ENCODE results near the gene JAGN1.
"Not testable (repeated sequence)": the region's sequence is repeated elsewhere in the genome, so short reads cannot be mapped to it uniquely, and the experiment has no call there.

JAGN1 gene

DNA sequence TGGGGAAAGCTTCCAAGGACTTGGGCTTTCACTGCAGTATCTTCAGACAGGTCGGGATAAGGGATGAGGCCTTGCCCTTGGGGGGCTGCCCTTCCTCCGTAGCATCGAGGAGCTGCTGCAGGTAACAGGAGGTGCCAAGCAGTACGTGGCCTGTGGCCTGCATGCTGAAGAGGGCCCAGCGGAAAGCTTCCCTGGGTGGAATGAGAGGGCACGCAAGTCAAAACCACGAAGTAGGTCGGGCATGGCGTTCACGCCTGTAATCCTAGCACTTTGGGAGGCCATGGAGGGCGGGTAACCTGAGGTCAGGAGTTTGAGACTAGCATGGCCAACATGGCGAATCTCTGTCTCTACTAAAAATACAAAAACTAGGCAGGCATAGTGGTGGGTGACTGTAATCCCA, 23.3 kb upstream of the JAGN1 start:
- no peak for DNase-seq (ENCODE audit: low spot score)

DNA sequence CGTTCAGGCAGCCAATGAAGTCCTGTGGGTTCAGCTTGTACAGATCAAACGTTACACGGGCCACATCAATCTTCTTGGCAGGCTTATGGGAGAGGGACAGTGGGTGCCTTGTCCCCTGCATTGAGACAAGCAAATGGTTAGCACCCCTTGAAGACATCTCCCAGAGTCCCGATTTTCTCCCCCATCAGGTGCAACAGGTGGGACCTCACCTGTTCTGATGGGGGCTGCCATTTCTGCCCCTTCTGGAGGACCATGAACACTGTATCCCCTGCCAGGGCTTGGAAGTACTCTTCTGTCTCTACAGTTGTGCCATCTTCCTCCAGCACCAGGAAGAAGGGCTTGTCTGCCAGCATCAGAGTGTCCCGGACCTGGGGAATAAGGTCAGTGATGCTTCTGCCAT, 20.5 kb upstream of the JAGN1 start:
- no peak for DNase-seq (ENCODE audit: low spot score)

DNA sequence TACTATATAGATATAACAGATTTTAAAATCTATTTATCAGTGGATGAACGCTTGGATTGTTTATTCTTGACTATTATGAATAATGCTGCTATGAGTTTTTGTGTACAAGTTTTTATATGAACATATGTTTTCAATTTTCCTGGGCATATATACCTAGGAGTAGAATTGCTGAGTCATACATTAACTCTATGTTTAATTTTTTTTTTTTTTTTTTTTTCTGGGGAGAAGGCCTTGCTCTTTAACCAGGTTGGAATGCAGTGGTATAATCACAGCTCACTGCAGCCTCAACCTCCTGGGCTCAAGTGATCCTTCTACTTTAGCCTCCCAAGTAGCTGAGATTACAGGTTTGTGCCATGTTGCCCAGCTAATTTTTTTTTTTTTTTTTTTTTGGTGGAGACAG, 19.4 kb upstream of the JAGN1 start:
- DNase-seq (ENCODE audit: low spot score): no peak

DNA sequence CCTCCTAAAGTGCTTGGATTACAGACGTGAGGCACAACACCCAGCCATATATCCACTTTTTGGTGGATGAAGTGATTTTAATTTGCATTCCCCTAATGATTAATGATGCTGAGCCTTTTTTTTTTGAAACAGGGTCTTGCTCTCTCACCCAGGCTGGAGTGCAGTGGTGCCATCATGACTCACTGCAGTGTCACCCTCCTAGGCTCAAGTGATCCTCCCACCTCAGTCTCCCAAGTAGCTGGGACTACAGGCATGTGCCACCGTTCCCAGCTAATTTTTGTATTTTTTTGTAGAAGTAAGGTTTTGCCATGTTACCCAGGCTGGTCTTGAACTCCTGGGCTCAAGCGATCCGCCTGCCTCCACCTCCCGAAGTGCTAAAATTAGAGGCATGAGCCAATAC, 18.3 kb upstream of the JAGN1 start:
- not testable (repeated sequence) for DNase-seq (ENCODE audit: low spot score)

DNA sequence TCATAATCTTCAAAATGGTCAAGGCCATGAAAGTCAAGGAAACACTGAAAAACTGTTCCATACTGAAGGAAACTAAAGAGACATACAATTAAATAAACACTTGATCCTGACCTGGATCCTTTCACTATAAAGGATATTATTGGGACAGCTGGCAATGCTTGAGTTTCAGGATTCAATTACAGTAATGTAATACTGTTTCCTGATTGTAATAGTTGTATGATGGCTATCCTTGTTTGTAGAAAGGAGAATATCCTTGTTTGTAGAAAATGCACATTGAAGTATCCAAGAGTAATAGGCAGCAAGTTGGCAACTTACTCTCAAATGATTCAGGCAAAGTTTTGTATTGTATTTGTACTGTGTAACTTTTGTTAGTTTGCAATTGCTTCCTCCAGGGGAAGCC, 15.0 kb upstream of the JAGN1 start:
- no peak for DNase-seq (ENCODE audit: low spot score)

DNA sequence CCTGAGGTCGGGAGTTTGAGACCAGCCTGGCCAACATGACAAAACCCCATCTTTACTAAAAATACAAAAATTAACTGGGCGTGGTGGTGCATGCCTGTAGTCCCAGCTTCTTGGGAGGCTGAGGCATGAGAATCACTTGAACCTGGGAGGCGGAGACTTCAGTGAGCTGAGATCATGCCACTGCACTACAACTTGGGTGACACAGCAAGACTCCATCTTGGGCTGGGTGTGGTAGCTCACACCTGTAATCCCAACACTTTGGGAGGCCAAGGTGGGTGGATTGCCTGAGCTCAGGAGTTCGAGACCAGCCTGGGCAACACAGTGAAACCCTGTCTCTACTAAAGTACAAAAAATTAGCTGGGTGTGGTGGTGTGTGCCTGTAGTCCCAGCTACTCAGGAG, 14.2 kb upstream of the JAGN1 start:
- not testable (repeated sequence) for DNase-seq (ENCODE audit: low spot score)

DNA sequence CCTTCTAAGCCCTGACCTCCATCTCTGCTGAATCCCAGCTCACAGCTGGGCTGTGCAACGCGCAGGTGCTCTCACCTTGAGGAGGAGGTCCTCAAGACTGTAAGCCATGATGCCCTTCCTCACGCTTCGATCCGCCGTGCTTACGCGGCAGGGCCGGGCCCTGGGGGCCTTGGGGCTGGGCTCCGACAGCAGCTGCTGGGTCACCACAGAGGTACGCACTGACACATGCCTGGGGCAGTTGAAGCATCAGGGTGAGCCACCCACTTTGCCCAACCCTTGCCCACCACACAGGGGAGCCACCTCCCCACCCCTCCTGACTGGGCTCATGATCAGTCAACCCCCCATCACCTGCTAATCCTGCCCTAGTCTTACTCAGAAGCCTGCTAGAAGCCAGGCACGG, 13.4 kb upstream of the JAGN1 start:
- DNase-seq (ENCODE audit: low spot score): no peak

DNA sequence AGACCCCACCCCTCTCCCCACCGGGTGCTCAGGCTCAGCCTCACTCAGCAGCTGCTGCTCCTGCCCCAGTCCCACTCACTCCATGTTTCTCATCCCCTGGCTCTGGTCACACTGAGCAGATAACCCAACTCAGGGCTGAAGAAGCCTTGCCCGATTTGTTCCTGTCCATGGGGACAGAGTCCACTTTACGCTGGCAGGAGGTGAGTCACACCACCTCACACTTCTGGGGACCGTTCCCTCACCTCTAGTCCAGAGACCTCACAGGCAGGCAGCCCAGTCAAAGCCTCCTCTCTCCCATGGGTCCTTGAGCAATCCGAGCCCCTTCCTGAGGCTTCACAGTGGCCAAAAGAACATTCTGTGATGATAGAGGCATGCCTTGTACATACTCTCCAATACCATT, 11.7 kb upstream of the JAGN1 start:
- DNase-seq (ENCODE audit: low spot score): peak; percentile 82

DNA sequence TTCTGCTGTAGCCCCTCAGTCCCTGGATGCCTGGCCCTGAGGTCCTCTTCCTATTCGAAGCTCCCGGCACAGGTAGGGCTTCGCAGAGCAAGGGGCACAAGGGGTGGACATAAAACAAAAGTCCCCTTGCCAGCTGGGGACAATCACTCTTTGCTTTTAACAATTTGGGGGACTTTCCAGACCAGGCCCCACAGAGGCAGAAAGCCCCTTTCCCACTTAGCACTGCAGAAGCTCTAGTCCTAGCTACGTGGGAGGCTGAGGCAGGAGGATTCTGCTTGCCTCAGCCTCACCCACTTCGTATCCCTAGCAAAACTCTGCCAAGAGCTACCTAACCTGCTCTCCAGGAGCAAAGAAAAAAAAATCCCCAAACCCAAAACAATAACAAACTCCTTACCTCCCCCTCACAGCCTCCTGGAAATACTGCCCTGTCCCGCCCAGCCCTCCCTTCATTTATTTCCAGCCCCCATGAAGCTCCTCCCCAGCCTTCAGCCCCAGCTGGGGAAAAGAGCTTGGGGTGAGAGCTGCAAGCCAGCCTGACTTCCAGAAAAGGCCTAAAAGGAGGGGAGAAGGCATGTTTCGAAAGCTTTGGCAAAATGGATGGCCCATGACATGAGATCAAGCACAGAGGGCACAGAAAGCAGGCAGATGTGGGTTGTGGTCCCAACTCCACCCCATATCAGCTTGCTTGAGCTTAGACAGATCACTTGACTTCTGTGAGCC, 10.4 kb upstream of the JAGN1 start, which contains the start of gene CIDEC:
Gene CIDEC, minus strand, starts transcription at position 424 of the 720 bp plus-strand sequence. CDS start 1,767 bp downstream, outside the sequence.
- DNase-seq (ENCODE audit: low spot score): no peak

DNA sequence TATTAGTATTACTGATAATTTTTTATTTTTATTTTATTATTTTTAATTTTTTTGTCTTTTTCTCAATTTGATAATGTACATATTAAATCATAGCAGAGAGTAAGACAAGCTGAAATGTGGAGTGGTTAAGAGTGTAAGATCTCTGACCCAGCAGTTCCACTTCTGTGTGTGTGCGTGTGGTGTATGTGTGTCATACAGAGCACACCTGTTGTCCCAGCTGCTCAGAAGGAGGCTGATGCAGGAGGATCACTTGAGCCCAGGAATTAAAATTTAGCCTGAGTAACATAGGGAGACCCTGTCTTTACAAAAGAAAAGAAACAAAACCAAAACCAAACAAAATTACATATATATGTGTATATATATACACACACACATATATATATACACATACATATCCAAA, 9.0 kb upstream of the JAGN1 start:
- no peak for DNase-seq (ENCODE audit: low spot score)

DNA sequence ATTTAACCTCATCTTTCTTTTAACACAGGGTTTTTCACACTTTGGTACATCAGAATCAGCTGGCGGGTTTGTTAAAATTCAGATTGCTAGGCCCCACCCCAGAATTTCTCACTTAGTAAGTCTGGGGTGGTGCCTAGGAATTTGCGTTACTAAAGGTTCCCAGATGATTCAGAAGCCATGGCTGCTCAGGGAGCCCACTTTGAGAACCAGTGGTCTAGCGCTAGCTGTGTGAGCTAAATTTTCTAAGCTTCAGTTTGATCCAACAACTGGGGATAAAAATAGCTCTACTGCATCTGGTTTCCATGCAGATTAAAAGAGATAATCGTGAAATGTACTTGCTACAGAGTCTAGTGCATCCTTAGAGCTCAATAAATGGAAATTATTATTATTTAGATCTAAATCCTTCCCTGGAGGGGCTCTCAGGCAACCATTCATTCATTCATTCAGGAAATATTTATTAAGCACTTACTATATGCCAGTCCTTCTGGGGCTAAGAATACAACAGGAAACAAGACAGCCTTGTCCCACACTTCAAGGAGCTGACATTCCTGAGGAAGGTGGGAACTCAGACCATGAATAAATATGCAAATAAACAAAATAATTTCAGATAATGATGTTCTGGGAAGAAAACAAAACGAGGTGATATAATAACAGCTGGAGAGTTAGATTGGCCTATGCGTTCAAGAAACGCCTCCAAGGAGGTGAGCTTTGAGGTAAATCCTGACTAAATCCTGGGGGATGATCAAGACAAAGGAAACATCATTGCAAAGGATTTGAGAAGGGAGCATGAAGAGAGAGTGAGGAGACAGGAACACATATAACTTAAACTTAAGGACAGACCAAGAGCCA, 6.5 kb upstream of the JAGN1 start:
- no peak for DNase-seq (ENCODE audit: low spot score)

DNA sequence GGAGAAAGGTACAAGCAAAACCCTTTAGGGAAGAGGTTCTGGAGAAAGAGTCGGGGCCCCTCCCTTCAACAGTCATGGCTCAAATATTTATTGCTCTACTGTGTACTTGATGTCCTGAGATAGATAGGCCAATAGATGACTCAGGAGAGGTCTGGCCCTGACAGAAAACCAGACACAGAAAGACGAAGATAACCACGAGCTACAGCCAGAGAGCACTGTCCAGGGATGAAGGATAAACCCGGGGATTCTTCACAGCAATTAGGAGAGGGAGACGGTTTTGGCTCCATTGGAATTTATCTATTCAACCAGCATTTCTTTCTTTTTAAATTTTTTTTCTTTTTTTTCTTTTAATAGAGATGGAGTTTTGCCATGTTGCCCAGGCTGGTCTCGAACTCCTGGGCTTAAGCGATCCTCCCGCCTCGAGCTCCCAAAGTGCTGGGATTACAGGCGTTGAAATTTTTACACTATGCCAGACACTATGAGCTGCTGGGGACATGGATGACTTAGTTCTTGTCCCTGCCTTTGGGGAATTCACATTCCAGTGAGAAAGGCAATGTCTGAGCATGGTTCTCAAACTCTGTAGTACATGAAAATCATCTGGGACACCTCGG, 5.8 kb upstream of the JAGN1 start:
- DNase-seq (ENCODE audit: low spot score): peak; percentile 81

DNA sequence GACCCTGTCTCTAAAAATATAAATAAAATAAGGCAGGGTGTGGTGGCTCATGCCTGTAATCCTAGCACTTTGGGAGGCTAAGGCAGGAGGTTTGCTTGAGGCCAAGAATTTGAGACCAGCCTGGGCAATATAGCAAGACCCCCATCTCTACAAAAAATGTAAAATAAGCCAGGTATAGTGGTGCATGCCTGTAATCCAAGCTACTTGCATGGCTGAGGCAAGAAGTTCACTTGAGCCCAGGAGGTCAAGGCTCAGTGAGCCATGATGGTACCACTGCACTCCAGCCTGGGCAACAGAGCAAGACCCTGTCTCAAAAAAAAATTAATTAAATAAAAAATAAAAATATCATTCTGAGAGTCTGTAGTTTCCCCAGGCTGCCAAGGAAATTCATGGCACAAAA, 4.1 kb upstream of the JAGN1 start:
- no peak for DNase-seq (ENCODE audit: low spot score)

DNA sequence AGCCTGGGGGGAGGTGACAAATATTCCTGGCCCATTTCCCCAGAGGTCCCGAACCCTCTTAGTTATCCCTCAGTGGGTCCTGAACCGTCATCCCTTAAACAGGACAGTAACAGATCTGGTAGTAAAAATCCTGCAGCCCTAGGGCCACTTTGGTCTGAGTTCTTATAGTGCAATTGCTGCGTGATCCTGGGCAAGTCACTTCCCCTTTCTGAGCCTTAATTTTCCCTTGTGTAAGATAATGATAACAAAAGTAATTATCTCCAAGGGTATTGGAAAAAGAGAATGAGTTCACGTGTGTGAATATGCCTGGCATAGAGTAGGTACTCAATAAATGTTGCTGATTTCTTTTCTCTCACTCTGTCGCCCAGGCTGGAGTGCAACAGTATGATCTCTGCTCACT, 2.9 kb upstream of the JAGN1 start:
- no peak for DNase-seq (ENCODE audit: low spot score)

DNA sequence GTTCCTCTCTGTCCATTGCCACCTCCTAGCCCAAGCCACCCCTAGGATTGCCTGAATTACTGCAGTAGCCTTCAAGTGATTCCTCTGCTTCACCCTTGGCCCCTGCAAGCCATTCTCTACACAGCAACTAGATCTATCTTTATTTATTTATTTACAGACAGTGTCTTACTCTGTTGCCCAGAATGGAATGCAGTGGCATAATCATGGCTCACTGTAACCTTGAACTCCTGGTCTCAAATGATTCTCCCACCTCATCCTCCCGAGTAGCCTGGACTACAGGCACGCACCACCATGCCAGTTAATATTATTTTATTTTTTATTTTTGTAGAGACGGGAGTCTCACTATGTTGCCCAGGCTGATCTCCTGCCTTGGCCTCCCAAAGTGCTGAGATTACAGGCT, 1.9 kb upstream of the JAGN1 start:
- no peak for DNase-seq (ENCODE audit: low spot score)

DNA sequence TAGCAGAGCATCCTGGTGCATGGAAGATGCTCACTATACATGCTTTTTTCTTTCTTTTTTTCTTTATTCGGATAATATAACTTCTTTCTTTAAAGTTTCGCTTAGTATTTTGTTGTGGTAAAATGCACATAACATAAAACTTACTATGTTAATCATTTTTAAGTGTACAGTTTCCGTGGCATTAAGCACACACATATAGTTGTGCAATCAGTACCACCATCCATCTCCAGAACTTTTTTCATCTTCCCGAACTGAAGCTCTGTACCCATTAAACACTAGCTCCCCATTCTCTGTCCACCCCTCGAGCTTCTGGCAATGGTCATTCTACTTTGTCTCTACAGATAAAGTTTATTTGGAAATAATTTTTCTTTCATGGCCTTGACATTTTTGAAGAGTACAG, 1.0 kb upstream of the JAGN1 start:
- DNase-seq (ENCODE audit: low spot score): no peak

DNA sequence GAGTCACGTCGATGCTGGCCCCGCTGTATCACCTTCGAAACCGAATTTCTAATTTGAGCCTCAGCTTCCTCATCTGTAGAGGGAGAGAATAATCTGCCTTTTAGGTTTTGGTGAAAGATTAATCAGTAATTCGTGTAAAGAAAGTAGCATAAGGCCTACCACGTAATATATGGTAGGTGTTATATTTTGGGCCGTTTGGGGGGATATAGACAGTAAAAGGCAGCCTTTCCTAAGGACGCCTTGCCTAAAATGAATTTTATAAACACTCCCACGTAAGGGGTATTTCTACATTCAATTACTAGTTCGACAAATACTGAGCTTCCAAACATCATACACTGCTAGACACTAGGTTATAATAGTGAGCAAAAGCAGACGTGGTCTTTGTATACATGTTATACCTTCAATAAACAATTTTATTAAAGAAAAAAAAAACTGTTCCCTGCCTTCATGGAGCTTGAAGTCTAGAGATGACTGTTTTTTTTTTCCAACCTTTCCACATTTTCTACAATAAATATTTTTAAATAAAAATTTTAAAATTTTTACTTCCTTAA, 737 bp downstream of the JAGN1 start:
- no peak for DNase-seq (ENCODE audit: low spot score)

DNA sequence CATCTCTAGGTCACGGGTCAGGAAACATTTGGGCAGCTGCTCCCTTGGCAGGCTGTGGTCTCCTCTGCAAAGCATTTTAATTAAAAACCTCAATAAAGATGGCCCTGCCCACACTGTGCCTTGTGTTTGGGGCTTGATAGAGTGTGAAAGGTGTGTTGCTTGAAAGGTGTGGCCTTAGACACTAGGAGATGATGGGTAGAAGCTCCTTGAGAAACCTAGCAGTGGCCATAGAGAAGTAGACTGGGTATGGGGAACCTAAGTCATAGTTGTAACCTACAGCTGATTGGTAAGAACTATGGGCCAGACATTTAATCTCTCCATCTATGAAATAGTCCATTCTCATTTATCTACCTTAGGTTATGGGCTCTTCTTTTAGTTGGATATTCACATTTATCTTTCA, 3.3 kb downstream of the JAGN1 start:
- no peak for DNase-seq (ENCODE audit: low spot score)

DNA sequence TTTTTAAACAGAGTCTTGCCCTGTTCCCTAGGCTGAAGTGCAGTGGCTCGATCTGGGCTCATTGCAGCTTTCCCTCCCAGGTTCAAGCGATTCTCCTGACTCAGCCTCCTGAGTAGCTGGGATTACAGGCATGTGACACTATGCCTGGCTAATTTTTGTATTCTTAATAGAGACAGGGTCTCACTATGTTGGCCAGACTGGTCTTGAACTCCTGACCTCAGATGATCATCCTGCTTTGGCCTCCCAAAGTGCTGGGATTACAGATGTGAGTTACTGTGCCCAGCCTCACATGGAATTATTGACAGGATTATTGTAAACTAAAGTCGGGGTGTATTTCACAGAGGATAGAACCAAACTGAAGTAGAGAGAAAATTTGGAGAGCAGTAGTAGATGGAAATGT, 5.3 kb downstream of the JAGN1 start:
- not testable (repeated sequence) for DNase-seq (ENCODE audit: low spot score)

DNA sequence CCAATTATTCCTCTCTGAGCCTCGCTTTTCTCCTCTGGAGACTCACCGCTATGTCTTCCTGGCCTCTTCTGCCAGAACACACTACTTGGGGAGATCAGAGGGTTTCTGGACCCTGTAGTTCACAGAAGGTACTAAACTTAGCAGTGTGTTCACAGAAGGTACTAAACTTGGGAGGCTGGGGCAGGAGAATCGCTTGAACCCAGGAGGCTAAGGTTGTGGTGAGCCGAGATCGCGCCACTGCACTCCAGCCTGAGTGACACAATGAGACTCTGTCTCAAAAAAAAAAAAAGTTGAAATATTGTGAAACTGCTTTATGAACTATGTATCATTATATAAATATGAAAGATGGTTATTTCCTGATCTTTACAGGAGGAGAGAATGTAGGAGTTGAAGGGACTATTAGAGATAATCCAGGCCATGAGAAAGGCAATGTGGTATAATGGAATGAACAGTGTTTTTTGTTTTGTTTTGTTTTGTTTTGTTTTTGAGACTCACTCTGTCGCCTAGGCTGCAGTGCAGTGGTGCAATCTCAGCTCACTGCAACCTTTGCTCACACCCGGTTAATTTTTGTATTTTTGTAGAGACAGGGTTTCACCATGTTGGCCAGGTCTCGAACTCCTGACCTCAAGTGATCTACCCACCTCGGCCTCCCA, 6.5 kb downstream of the JAGN1 start:
- DNase-seq (ENCODE audit: low spot score): not testable (repeated sequence)

DNA sequence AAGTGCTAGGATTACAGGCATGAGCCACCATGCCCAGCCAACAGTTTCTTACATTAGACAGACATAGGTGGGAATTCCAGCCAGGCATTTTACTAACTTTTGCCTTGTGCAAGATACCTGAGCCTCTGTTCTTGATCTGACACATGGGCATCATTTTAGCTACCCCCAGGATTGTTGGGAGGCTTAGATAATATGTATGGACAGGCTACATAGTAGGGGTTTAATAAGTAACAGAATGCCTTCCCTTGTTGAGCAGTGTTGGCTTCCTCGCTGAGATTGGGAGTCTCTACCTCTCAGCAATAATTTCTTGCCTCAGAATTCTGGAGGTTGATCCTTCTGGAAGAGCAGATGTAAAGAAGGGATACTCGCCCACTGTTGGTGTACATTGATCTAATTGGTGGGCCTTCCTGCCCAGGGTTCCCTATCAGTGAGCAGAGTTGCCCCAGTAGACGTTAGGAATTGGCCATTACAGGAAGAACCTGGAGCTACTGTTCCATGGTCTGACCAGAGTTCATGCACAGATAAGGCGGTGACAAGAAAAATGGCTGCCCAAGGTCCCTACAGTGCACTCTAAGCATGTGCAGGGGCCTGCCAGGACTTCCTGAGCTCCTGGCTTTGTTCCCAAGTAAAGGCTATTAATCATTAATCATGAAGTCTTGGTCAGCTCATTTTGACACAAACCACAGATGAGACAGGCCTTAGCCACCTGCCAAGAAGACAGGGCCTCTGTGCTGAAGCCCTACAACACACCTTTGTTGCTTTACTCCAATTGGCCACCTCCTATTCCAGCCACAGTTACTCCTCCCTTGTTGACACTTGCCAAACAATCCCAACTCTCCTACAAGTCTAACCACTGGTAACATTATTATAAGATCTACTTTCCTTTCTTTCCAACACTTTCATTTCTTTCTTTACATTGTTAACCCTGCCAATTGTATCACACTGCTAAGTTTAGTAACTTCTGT, 7.3 kb downstream of the JAGN1 start:
- DNase-seq (ENCODE audit: low spot score): peak; percentile 81
